MM.1S (cell line): Measurements from ENCODE around the gene ZBED1.
"Not testable (repeated sequence)": the region's sequence is repeated elsewhere in the genome, so short reads cannot be mapped to it uniquely, and the experiment has no call there.

Experiments used
- DNase-seq: peaks from one replicate; pipeline ENCODE4 v3.0.0-alpha.2; 2015
- H2AFZ ChIP-seq: fragments of 300-600 bp; sonication (generic); 2 replicates; pipeline ENCODE4 v1.6.0; 2016; ENCODE audit warnings: antibody characterized with exemption, low read length
- H3F3A ChIP-seq: fragments of 300-600 bp; sonication (generic); 2 replicates; pipeline ENCODE4 v1.6.1; 2016; ENCODE audit warnings: mild to moderate bottlenecking, antibody characterized with exemption, low read length, moderate library complexity, mixed read lengths; ENCODE audit not compliant: insufficient read depth
- H3K27ac ChIP-seq: fragments of 300-600 bp; sonication (generic); 2 replicates; pipeline ENCODE4 v1.5.1; 2016; ENCODE audit warnings: mild to moderate bottlenecking, low read length
- H3K27me3 ChIP-seq: fragments of 300-600 bp; sonication (generic); replicated peaks from 2 replicates; pipeline ENCODE4 v1.6.0; 2016; ENCODE audit warnings: low read length; ENCODE audit not compliant: insufficient read depth
- H3K36me3 ChIP-seq: fragments of 300-600 bp; sonication (generic); replicated peaks from 2 replicates; pipeline ENCODE4 v1.6.1; 2016; ENCODE audit warnings: mild to moderate bottlenecking, low read length, mixed read lengths; ENCODE audit not compliant: insufficient read depth
- H3K4me1 ChIP-seq: fragments of 300-600 bp; sonication (generic); 2 replicates; pipeline ENCODE4 v1.6.1; 2016; ENCODE audit warnings: low read length, mixed read lengths
- H3K4me2 ChIP-seq: fragments of 300-600 bp; sonication (generic); 2 replicates; pipeline ENCODE4 v1.6.0; 2016; ENCODE audit warnings: low read depth, low read length
- H3K4me3 ChIP-seq: fragments of 300-600 bp; sonication (generic); 2 replicates; pipeline ENCODE4 v1.5.1; 2016; ENCODE audit warnings: low read length, mixed read lengths
- H3K79me2 ChIP-seq: fragments of 300-600 bp; sonication (generic); 2 replicates; pipeline ENCODE4 v1.6.1; 2016; ENCODE audit warnings: mixed run types, low read length, mixed read lengths
- H3K9ac ChIP-seq: fragments of 300-600 bp; sonication (generic); 2 replicates; pipeline ENCODE4 v1.6.1; 2016; ENCODE audit warnings: low read length, mixed read lengths
- H3K9me2 ChIP-seq: fragments of 300-600 bp; sonication (generic); replicated peaks from 2 replicates; pipeline ENCODE4 v1.6.1; 2016; ENCODE audit warnings: mild to moderate bottlenecking, low read length, mixed read lengths; ENCODE audit not compliant: insufficient read depth
- H3K9me3 ChIP-seq: fragments of 300-600 bp; sonication (generic); replicated peaks from 2 replicates; pipeline ENCODE4 v1.6.1; 2016; ENCODE audit warnings: mild to moderate bottlenecking, low read length, mixed read lengths; ENCODE audit not compliant: insufficient read depth
- H4K20me1 ChIP-seq: fragments of 300-600 bp; sonication (generic); 2 replicates; pipeline ENCODE4 v1.6.1; 2016; ENCODE audit warnings: mild to moderate bottlenecking, low read length, moderate library complexity, mixed read lengths; ENCODE audit not compliant: insufficient read depth
- CTCF ChIP-seq: fragments of 300-600 bp; sonication (generic); IDR thresholded peaks from 2 replicates; pipeline ENCODE4 v1.5.1; 2016; ENCODE audit warnings: antibody characterized with exemption, low read length, mixed read lengths
- EZH2 ChIP-seq: fragments of 300-600 bp; sonication (generic); optimal IDR thresholded peaks from 2 replicates; pipeline ENCODE3; 2017; ENCODE audit warnings: low read depth, mild to moderate bottlenecking, antibody characterized with exemption, low read length, mixed read lengths
- EZH2phosphoT487 ChIP-seq: fragments of 300-600 bp; sonication (generic); IDR thresholded peaks from 2 replicates; pipeline ENCODE4 v1.6.1; 2018; ENCODE audit warnings: antibody characterized with exemption, low read length

The ZBED1 gene

GRCh38 chrX:2479420-2479780 lies 21.4 kb downstream of the ZBED1 start:
- Histone ChIP-seq H2AFZ (no peak overlapping the region), H4K20me1 (no peaks in the 10 kb centered on the region), H3K4me1 (no peaks in the 10 kb centered on the region), H3K79me2 (no peaks in the 10 kb centered on the region), H3K36me3 (no peaks in the 10 kb centered on the region), H3K27me3 (no peaks in the 10 kb centered on the region), H3F3A (no peaks in the 10 kb centered on the region), H3K4me2 (no peak overlapping the region), H3K9me2 (no peaks in the 10 kb centered on the region), H3K9ac (no peak overlapping the region), H3K9me3 (no peaks in the 10 kb centered on the region), H3K27ac (no peak overlapping the region), H3K4me3 (no peak overlapping the region)
- no peak for TF ChIP-seq CTCF
- no peak for TF ChIP-seq EZH2
- TF ChIP-seq EZH2phosphoT487, result no peak
- DNase-seq, result no peak

GRCh38 chrX:2478546-2479419 lies 22.0 kb downstream of the ZBED1 start:
- no peaks in the 10 kb centered on the region for H3K27me3 ChIP-seq
- H3K4me2 ChIP-seq, result no peak overlapping the region
- DNase-seq, result no peak
- no peaks in the 10 kb centered on the region for H3K79me2 ChIP-seq
- H3K9me2 ChIP-seq, result no peaks in the 10 kb centered on the region
- H3K9ac ChIP-seq, result no peak overlapping the region
- H3K4me3 ChIP-seq, result no peak overlapping the region
- no peak for TF ChIP-seq CTCF
- TF ChIP-seq EZH2phosphoT487, result no peak
- TF ChIP-seq EZH2, result no peak
- H4K20me1 ChIP-seq, result no peaks in the 10 kb centered on the region
- no peaks in the 10 kb centered on the region for H3K4me1 ChIP-seq
- no peaks in the 10 kb centered on the region for H3K36me3 ChIP-seq
- no peak overlapping the region for H2AFZ ChIP-seq
- H3F3A ChIP-seq, result no peaks in the 10 kb centered on the region
- H3K27ac ChIP-seq, result no peak overlapping the region
- H3K9me3 ChIP-seq, result no peaks in the 10 kb centered on the region

GRCh38 chrX:2477313-2477712 lies 23.5 kb downstream of the ZBED1 start:
- not testable (repeated sequence) for H3K4me2 ChIP-seq, H3K27me3 ChIP-seq, H4K20me1 ChIP-seq, H3K9me2 ChIP-seq, H3K4me1 ChIP-seq, H3K36me3 ChIP-seq, H3K9ac ChIP-seq, H3K79me2 ChIP-seq, H3F3A ChIP-seq, H3K27ac ChIP-seq, H2AFZ ChIP-seq, DNase-seq, H3K4me3 ChIP-seq, H3K9me3 ChIP-seq
